SK-N-SH (cell line): Measurements from ENCODE around the gene PCGF2. TPM values are rescaled to one million over a fixed set of nuclear protein-coding genes. Genes with fewer than 3 reads are reported as not detected.
A peak's percentile ranks its signal among the peaks of the same experiment; 100 is the strongest.

Experiments used
- ELF1 ChIP-seq: IDR thresholded peaks from 2 replicates; pipeline ENCODE4 v1.4.0; 2012
- EP300 ChIP-seq, 2 experiments: IDR thresholded peaks; 2 replicates each; pipeline versions ENCODE4 v1.4.0 to v1.6.1; 2012; ENCODE audit warnings: borderline replicate concordance in 1 of 2, low read depth in 1 of 2, low read length in 1 of 2
- EZH2phosphoT487 ChIP-seq: fragments of 200-600 bp; sonication (generic); IDR thresholded peaks from 2 replicates; pipeline ENCODE4 v1.6.1; 2017; ENCODE audit warnings: low read depth, mixed run types, mild to moderate bottlenecking, antibody characterized with exemption, moderate library complexity, borderline replicate concordance
- FOSL2 ChIP-seq: IDR thresholded peaks from 2 replicates; pipeline ENCODE4 v1.4.0; 2012; ENCODE audit warnings: low read depth, mild to moderate bottlenecking, moderate library complexity, borderline replicate concordance
- FOXM1 ChIP-seq: IDR thresholded peaks from 2 replicates; pipeline ENCODE4 v1.4.0; 2012; ENCODE audit warnings: low read depth, mild to moderate bottlenecking
- GABPA ChIP-seq: IDR thresholded peaks from 2 replicates; pipeline ENCODE4 v1.4.0; 2012; ENCODE audit warnings: low read depth, mild to moderate bottlenecking
- JUND ChIP-seq: IDR thresholded peaks from 2 replicates; pipeline ENCODE4 v1.4.0; 2012
- MEF2A ChIP-seq: IDR thresholded peaks from 2 replicates; pipeline ENCODE4 v1.4.0; 2012; ENCODE audit warnings: low read depth, borderline replicate concordance
- MXI1 ChIP-seq: IDR thresholded peaks from 2 replicates; pipeline ENCODE4 v1.6.1; 2012; ENCODE audit warnings: mild to moderate bottlenecking, low read depth, low read length, improper control_type of control experiment
- NRF1 ChIP-seq: IDR thresholded peaks from 2 replicates; pipeline ENCODE4 v1.6.1; 2012; ENCODE audit warnings: low read depth, mild to moderate bottlenecking, low read length
- POLR2AphosphoS5 ChIP-seq: IDR thresholded peaks from 2 replicates; pipeline ENCODE4 v1.6.1; 2012; ENCODE audit warnings: low read depth, low read length
- RCOR1 ChIP-seq: fragments of 150-350 bp; IDR thresholded peaks from 2 replicates; pipeline ENCODE4 v1.6.1; 2017; ENCODE audit warnings: antibody characterized with exemption, low read length
- RXRA ChIP-seq: IDR thresholded peaks from 2 replicates; pipeline ENCODE4 v1.4.0; 2012; ENCODE audit warnings: low read depth, mild to moderate bottlenecking, borderline replicate concordance
- SIN3A ChIP-seq: IDR thresholded peaks from 2 replicates; pipeline ENCODE4 v1.6.1; 2012; ENCODE audit warnings: low read depth, mild to moderate bottlenecking, low read length, moderate library complexity, borderline replicate concordance
- TAF1 ChIP-seq: IDR thresholded peaks from 2 replicates; pipeline ENCODE4 v1.6.1; 2012; ENCODE audit warnings: low read depth, mild to moderate bottlenecking, low read length, moderate library complexity, borderline replicate concordance
- YY1 ChIP-seq: IDR thresholded peaks from 2 replicates; pipeline ENCODE4 v1.4.0; 2012; ENCODE audit warnings: low read depth, mild to moderate bottlenecking
- polyA plus RNA-seq, 3 experiments: library from polyadenylated mRNA; depleted of rRNA; stranded (reverse); fragments of >200 nt; gene quantifications; 2 replicates each; pipeline ENCODE4 v1.2.3, GENCODE V29; 2012
- TF ChIP-seq, protein P1 (sequence below): fragments of 200-600 bp; sonication (generic); IDR thresholded peaks from 2 replicates; pipeline ENCODE4 v1.6.1; 2017; ENCODE audit warnings: antibody characterized with exemption, mild to moderate bottlenecking, moderate library complexity
- TF ChIP-seq, protein P2 (sequence below): IDR thresholded peaks from 2 replicates; pipeline ENCODE4; 2012
- TF ChIP-seq, protein P3 (sequence below): IDR thresholded peaks from 2 replicates; pipeline ENCODE4 v1.4.0; 2012; ENCODE audit warnings: low read depth, borderline replicate concordance

Gene PCGF2
- polyA plus RNA-seq, 1 of the 3 experiments (the other 2 are of a cell fraction) = 39.8 TPM

DNA sequence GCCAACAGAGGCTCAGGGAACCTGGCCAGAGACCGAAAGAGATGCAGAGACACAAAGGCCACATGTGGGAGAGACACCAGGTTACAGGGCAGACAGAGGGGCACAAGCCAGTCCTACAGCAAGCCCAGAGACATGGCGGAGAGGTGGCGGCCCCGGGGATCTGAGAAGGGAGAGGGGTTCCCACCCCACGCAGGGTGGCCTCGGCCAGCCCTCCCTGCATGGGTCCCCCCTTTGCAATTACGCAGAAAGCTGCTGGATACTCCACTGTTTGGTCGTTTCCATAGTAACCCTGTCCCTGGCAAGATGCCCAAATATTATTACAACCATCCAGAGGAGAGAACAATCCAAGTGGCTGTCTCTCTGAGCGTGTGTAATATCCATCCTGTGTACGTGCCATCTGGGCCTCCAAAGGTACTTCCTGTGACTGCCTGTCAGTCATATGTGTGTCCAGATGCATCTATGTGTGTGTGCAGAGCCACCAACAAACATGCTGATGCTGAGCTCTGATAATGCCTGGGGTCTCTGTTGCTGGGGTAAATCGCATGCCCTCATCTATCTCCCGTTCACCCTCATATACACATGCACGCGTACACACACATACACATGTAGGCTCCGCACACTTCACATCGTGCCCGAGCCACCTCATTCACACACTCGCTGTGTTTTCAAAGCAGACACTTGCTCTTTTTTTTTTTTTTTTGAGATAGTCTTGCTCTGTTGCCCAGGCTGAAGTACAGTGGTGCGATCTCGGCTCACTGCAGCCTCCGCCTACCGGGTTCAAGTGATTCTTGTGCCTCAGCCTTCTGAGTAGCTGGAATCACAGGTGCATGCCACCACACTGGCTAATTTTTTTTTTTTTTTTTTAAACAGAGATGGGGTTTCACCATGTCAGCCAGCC, 5.5 kb downstream of the PCGF2 start (continued):
- TF ChIP-seq POLR2AphosphoS5 (peak; percentile 21; the same call in 1 of the 2 replicates), GABPA (no peak), MEF2A (no peak), NRF1 (no peak), MXI1 (peak; percentile 95), SIN3A (no peak), FOXM1 (no peak), RXRA (no peak), YY1 (no peak), JUND (no peak), ELF1 (no peak), EP300 (IDR thresholded peaks at IDR 0.05; ENCODE audit: borderline replicate concordance in 1 of 2, low read depth in 1 of 2, low read length in 1 of 2) (peak in 1 of 2 experiments; percentile 68; a peak in 1 of 4 replicates), EZH2phosphoT487 (no peak), TAF1 (no peak), FOSL2 (no peak), RCOR1 (peak; percentile 68; the same call in 1 of the 2 replicates)
- TF ChIP-seq, protein P1, sequence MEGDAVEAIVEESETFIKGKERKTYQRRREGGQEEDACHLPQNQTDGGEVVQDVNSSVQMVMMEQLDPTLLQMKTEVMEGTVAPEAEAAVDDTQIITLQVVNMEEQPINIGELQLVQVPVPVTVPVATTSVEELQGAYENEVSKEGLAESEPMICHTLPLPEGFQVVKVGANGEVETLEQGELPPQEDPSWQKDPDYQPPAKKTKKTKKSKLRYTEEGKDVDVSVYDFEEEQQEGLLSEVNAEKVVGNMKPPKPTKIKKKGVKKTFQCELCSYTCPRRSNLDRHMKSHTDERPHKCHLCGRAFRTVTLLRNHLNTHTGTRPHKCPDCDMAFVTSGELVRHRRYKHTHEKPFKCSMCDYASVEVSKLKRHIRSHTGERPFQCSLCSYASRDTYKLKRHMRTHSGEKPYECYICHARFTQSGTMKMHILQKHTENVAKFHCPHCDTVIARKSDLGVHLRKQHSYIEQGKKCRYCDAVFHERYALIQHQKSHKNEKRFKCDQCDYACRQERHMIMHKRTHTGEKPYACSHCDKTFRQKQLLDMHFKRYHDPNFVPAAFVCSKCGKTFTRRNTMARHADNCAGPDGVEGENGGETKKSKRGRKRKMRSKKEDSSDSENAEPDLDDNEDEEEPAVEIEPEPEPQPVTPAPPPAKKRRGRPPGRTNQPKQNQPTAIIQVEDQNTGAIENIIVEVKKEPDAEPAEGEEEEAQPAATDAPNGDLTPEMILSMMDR = no peak
- TF ChIP-seq, protein P2, sequence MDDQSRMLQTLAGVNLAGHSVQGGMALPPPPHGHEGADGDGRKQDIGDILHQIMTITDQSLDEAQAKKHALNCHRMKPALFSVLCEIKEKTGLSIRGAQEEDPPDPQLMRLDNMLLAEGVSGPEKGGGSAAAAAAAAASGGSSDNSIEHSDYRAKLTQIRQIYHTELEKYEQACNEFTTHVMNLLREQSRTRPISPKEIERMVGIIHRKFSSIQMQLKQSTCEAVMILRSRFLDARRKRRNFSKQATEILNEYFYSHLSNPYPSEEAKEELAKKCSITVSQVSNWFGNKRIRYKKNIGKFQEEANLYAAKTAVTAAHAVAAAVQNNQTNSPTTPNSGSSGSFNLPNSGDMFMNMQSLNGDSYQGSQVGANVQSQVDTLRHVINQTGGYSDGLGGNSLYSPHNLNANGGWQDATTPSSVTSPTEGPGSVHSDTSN = peak; percentile 85
- TF ChIP-seq, protein P3, sequence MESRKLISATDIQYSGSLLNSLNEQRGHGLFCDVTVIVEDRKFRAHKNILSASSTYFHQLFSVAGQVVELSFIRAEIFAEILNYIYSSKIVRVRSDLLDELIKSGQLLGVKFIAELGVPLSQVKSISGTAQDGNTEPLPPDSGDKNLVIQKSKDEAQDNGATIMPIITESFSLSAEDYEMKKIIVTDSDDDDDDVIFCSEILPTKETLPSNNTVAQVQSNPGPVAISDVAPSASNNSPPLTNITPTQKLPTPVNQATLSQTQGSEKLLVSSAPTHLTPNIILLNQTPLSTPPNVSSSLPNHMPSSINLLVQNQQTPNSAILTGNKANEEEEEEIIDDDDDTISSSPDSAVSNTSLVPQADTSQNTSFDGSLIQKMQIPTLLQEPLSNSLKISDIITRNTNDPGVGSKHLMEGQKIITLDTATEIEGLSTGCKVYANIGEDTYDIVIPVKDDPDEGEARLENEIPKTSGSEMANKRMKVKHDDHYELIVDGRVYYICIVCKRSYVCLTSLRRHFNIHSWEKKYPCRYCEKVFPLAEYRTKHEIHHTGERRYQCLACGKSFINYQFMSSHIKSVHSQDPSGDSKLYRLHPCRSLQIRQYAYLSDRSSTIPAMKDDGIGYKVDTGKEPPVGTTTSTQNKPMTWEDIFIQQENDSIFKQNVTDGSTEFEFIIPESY = no peak
